ENCODE results near the gene TENT5C. TPM values are rescaled to one million over a fixed set of nuclear protein-coding genes. Genes with fewer than 3 reads are reported as not detected.

TENT5C gene
- total and polyA plus RNA-seq, 7 experiments from 2014 or later, result 0.91 to 47.0 (median 3.9) TPM

GRCh38 chr1:117638759-117639158, 32.9 kb downstream of the TENT5C start:
- Mint-ChIP-seq H3K4me3 (no peak overlapping the region), H3K27me3 (peaks cover 0 to 42% (median 17%) of the 10 kb centered on the region in 5 donors), H3K36me3 (no peaks in the 10 kb centered on the region), H3K27ac (no peak overlapping the region), H3K4me1 (peaks cover 0 to 12% (median 10%) of the 10 kb centered on the region in 7 donors), H3K9me3 (no peaks in the 10 kb centered on the region)
- Histone ChIP-seq H3K27ac (ENCODE audit: low read depth, low read length) (no peak overlapping the region), H3K9me3 (ENCODE audit: control insufficient read depth in 2 of 3, low read length in 3 of 3) (no peaks in the 10 kb centered on the region), H3K4me1 (ENCODE audit: control insufficient read depth in 2 of 2, insufficient read depth in 2 of 2, low read length in 2 of 2) (peaks cover 4 to 7% of the 10 kb centered on the region in 2 donors), H3K27me3 (ENCODE audit: control insufficient read depth in 2 of 2, insufficient read depth in 2 of 2, low read length in 2 of 2) (no peaks in the 10 kb centered on the region), H3K4me3 (ENCODE audit: low read length) (no peak overlapping the region), H3K36me3 (ENCODE audit: control insufficient read depth in 2 of 3, insufficient read depth in 3 of 3, low read length in 3 of 3) (no peaks in the 10 kb centered on the region)
- ChIA-PET POLR2A (no interaction called here), CTCF (interaction anchor here (0.7 kb wide), 1 partner anchor 104 kb away, joined by 3 read pairs; no protein-coding TSS in a partner anchor)
- intact Hi-C loops (cut with micrococcal nuclease), result no loop called here
- DNase-seq, result no peak
- no peak for ATAC-seq

- Histone ChIP-seq H3K36me3 (ENCODE audit: control insufficient read depth in 2 of 3, insufficient read depth in 3 of 3, low read length in 3 of 3) (no peaks in the 10 kb centered on the region), H3K27me3 (ENCODE audit: control insufficient read depth in 2 of 2, insufficient read depth in 2 of 2, low read length in 2 of 2) (no peaks in the 10 kb centered on the region), H3K4me1 (ENCODE audit: control insufficient read depth in 2 of 2, insufficient read depth in 2 of 2, low read length in 2 of 2) (peaks cover 7 to 13% of the 10 kb centered on the region in 2 donors), H3K4me3 (ENCODE audit: low read length) (no peak overlapping the region), H3K9me3 (ENCODE audit: control insufficient read depth in 2 of 3, low read length in 3 of 3) (no peaks in the 10 kb centered on the region), H3K27ac (ENCODE audit: low read depth, low read length) (no peak overlapping the region)
- ATAC-seq (no peak), DNase-seq (no peak)
- CTCF ChIA-PET, result interaction anchor here (1.2 kb wide), 1 partner anchor 10 kb away, joined by 3 read pairs; no protein-coding TSS in a partner anchor
- H3K9me3 Mint-ChIP-seq, result no peaks in the 10 kb centered on the region
- H3K4me1 Mint-ChIP-seq, result peaks cover 0 to 18% (median 10%) of the 10 kb centered on the region in 7 donors
- no peak overlapping the region for H3K4me3 Mint-ChIP-seq
- intact Hi-C loops (cut with micrococcal nuclease), result no loop called here
- POLR2A ChIA-PET, result no interaction called here
- no peaks in the 10 kb centered on the region for H3K36me3 Mint-ChIP-seq
- peaks cover 5 to 48% (median 23%) of the 10 kb centered on the region in 5 donors for H3K27me3 Mint-ChIP-seq
- no peak overlapping the region for H3K27ac Mint-ChIP-seq
Observed at GRCh38 chr1:117639741-117640140, 33.9 kb downstream of the TENT5C start.

- Mint-ChIP-seq H3K36me3 (peaks cover 0 to 3% (median 0%) of the 10 kb centered on the region in 5 donors), H3K4me3 (no peak overlapping the region), H3K27ac (no peak overlapping the region), H3K4me1 (peaks cover 0 to 16% (median 3%) of the 10 kb centered on the region in 7 donors), H3K9me3 (no peaks in the 10 kb centered on the region), H3K27me3 (peaks cover 9 to 46% (median 23%) of the 10 kb centered on the region in 5 donors)
- Histone ChIP-seq H3K4me3 (ENCODE audit: low read length) (no peak overlapping the region), H3K9me3 (ENCODE audit: control insufficient read depth in 2 of 3, low read length in 3 of 3) (no peaks in the 10 kb centered on the region), H3K27ac (ENCODE audit: low read depth, low read length) (no peak overlapping the region), H3K4me1 (ENCODE audit: control insufficient read depth in 2 of 2, insufficient read depth in 2 of 2, low read length in 2 of 2) (peaks cover 7 to 13% of the 10 kb centered on the region in 2 donors), H3K27me3 (ENCODE audit: control insufficient read depth in 2 of 2, insufficient read depth in 2 of 2, low read length in 2 of 2) (no peaks in the 10 kb centered on the region), H3K36me3 (ENCODE audit: control insufficient read depth in 2 of 3, insufficient read depth in 3 of 3, low read length in 3 of 3) (no peaks in the 10 kb centered on the region)
- DNase-seq (no peak), ATAC-seq (no peak)
- ChIA-PET POLR2A (no interaction called here), CTCF (no interaction called here)
- intact Hi-C loops (cut with micrococcal nuclease), result no loop called here
Observed at GRCh38 chr1:117641536-117641935, 35.7 kb downstream of the TENT5C start.

GRCh38 chr1:117642963-117643362, 37.1 kb downstream of the TENT5C start:
- no peak overlapping the region for H3K4me3 ChIP-seq (ENCODE audit: low read length)
- H3K27me3 Mint-ChIP-seq, result peaks cover 15 to 41% (median 29%) of the 10 kb centered on the region in 5 donors
- no peaks in the 10 kb centered on the region for H3K27me3 ChIP-seq (ENCODE audit: control insufficient read depth in 2 of 2, insufficient read depth in 2 of 2, low read length in 2 of 2)
- ChIA-PET CTCF (no interaction called here), POLR2A (no interaction called here)
- H3K27ac ChIP-seq (ENCODE audit: low read depth, low read length), result no peak overlapping the region
- peaks cover 0 to 3% (median 0%) of the 10 kb centered on the region in 5 donors for H3K36me3 Mint-ChIP-seq
- no peak overlapping the region for H3K27ac Mint-ChIP-seq
- H3K9me3 ChIP-seq (ENCODE audit: control insufficient read depth in 2 of 3, low read length in 3 of 3), result no peaks in the 10 kb centered on the region
- intact Hi-C loops (cut with micrococcal nuclease), result loop anchor here (2.0 kb wide), 1 partner anchor 16 kb away; no protein-coding TSS in a partner anchor
- no peaks in the 10 kb centered on the region for H3K9me3 Mint-ChIP-seq
- peaks cover 7 to 13% of the 10 kb centered on the region in 2 donors for H3K4me1 ChIP-seq (ENCODE audit: control insufficient read depth in 2 of 2, insufficient read depth in 2 of 2, low read length in 2 of 2)
- no peak for ATAC-seq
- DNase-seq, result no peak
- H3K36me3 ChIP-seq (ENCODE audit: control insufficient read depth in 2 of 3, insufficient read depth in 3 of 3, low read length in 3 of 3), result no peaks in the 10 kb centered on the region
- peaks cover 0 to 9% (median 3%) of the 10 kb centered on the region in 7 donors for H3K4me1 Mint-ChIP-seq
- H3K4me3 Mint-ChIP-seq, result no peak overlapping the region

- CTCF ChIA-PET, result interaction anchor here (1.1 kb wide), 1 partner anchor 30 kb away, joined by 3 read pairs; no protein-coding TSS in a partner anchor
- intact Hi-C loops (cut with micrococcal nuclease), result loop anchor here (2.0 kb wide), 1 partner anchor 15 kb away; no protein-coding TSS in a partner anchor
- DNase-seq, result no peak
Observed at GRCh38 chr1:117643601-117644000, 37.8 kb downstream of the TENT5C start.

GRCh38 chr1:117644696-117645311, 39.0 kb downstream of the TENT5C start:
- Mint-ChIP-seq H3K27me3 (peaks cover 21 to 38% (median 35%) of the 10 kb centered on the region in 5 donors), H3K36me3 (peaks cover 0 to 3% (median 0%) of the 10 kb centered on the region in 5 donors), H3K4me1 (peaks cover 8 to 22% (median 14%) of the 10 kb centered on the region in 7 donors), H3K27ac (no peak overlapping the region), H3K4me3 (no peak overlapping the region), H3K9me3 (no peaks in the 10 kb centered on the region)
- ChIA-PET CTCF (interaction anchor here (1.1 kb wide), 1 partner anchor 29 kb away, joined by 3 read pairs; no protein-coding TSS in a partner anchor), POLR2A (no interaction called here)
- Histone ChIP-seq H3K4me3 (ENCODE audit: low read length) (no peak overlapping the region), H3K27me3 (ENCODE audit: control insufficient read depth in 2 of 2, insufficient read depth in 2 of 2, low read length in 2 of 2) (no peaks in the 10 kb centered on the region), H3K9me3 (ENCODE audit: control insufficient read depth in 2 of 3, low read length in 3 of 3) (no peaks in the 10 kb centered on the region), H3K36me3 (ENCODE audit: control insufficient read depth in 2 of 3, insufficient read depth in 3 of 3, low read length in 3 of 3) (no peaks in the 10 kb centered on the region), H3K27ac (ENCODE audit: low read depth, low read length) (no peak overlapping the region), H3K4me1 (ENCODE audit: control insufficient read depth in 2 of 2, insufficient read depth in 2 of 2, low read length in 2 of 2) (peaks cover 13 to 15% of the 10 kb centered on the region in 2 donors)
- intact Hi-C loops (cut with micrococcal nuclease), result no loop called here
- DNase-seq, result no peak
- ATAC-seq, result peak; percentile 72

More at GRCh38 chr1:117643601-117644000, 37.8 kb downstream of the TENT5C start:
- ATAC-seq, result no peak
- peaks cover 7 to 13% of the 10 kb centered on the region in 2 donors for H3K4me1 ChIP-seq (ENCODE audit: control insufficient read depth in 2 of 2, insufficient read depth in 2 of 2, low read length in 2 of 2)
- H3K27ac ChIP-seq (ENCODE audit: low read depth, low read length), result no peak overlapping the region
- Mint-ChIP-seq H3K36me3 (peaks cover 0 to 3% (median 0%) of the 10 kb centered on the region in 5 donors), H3K27ac (no peak overlapping the region), H3K27me3 (peaks cover 16 to 41% (median 32%) of the 10 kb centered on the region in 5 donors), H3K4me1 (peaks cover 4 to 13% (median 7%) of the 10 kb centered on the region in 7 donors), H3K9me3 (no peaks in the 10 kb centered on the region), H3K4me3 (no peak overlapping the region)
- no peak overlapping the region for H3K4me3 ChIP-seq (ENCODE audit: low read length)
- POLR2A ChIA-PET, result no interaction called here
- H3K36me3 ChIP-seq (ENCODE audit: control insufficient read depth in 2 of 3, insufficient read depth in 3 of 3, low read length in 3 of 3), result no peaks in the 10 kb centered on the region
- H3K9me3 ChIP-seq (ENCODE audit: control insufficient read depth in 2 of 3, low read length in 3 of 3), result no peaks in the 10 kb centered on the region
- no peaks in the 10 kb centered on the region for H3K27me3 ChIP-seq (ENCODE audit: control insufficient read depth in 2 of 2, insufficient read depth in 2 of 2, low read length in 2 of 2)
